HUDEP-2 (cell line): ENCODE results near the gene IL15RA.
"Not testable (repeated sequence)": the region's sequence is repeated elsewhere in the genome, so short reads cannot be mapped to it uniquely, and the experiment has no call there.

Source experiments
- DNase-seq, 76 experiments: peaks; one replicate each; lab custom pipeline; 2025; ENCODE audit not compliant: unreplicated experiment in 76 of 76; lab: John Stamatoyannopoulos, UW

IL15RA gene

GRCh38 chr10:5935628-5936027, 41.7 kb downstream of the IL15RA start:
- no peak for DNase-seq

DNA sequence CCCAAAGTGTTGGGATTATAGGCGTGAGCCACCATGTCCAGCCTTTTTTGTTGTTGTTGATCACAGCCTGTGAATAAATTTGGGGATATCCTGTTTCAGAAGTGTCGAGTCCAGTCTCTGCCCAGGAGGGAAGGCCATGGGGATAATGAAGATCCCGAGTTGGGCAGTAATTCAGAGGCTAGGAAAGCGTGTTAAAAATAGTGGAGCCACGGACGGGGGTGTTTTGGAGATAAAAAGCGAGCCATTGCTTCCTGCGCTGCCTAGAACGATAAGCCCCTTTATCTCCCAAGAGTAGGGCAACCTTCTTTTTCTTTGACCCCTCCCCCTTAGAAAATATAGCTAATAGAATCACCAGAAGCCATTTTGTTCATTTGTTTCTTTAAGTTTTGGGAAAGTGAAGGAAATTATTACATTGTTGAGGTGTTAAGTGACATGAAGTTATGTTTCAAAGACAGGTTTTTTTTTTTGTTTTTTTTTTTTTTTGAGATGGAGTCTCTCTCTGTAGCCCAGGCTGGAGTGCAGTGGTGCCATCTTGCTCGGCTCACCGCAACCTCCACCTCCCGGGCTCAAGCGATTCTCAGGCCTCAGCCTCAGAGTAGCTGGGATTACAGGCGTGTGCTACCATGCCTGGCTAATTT, 43.3 kb downstream of the IL15RA start:
- DNase-seq, result peak in 24 of 76 experiments; percentile 1 to 64 (median 20)

GRCh38 chr10:5932345-5932744, 45.0 kb downstream of the IL15RA start:
- no peak for DNase-seq

DNA sequence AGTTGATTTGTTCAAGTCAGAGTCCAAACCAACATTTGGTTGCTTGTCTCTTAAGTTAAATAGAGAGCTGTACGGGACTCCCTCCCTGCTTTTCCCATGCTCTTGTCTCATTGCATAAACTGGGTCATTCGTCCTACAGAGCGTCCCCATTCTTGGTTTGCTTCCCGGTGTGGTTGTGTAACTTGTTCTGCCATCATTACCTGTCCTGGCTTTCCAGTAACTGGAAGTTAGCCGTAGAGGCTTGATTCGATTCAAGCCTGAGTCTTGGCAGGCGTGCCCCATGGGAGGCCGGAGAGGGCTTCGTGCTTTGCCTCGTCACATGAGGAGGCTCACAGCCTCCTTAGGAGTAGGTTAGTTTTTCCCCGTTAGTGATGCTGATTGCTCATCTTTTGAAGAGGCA, 47.1 kb downstream of the IL15RA start:
- no peak for DNase-seq

GRCh38 chr10:5929442-5929841, 47.9 kb downstream of the IL15RA start:
- no peak for DNase-seq

DNA sequence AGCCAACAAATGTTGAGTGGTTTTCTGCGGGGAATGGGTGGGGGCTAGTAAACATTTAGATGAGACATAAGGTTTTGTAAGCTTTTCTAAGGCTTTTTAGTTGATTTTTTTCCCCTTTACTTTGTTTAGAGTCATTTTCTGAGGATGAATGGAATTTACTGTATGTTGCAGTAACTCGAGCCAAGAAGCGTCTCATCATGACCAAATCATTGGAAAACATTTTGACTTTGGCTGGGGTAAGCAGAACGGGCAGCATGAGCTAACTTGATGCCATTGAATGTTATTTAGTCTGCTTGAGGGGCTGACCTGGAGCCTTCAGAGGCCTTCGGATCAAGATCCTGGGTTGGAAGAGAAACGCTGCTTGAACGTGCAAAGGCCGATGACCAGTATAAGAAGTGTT, 50.0 kb downstream of the IL15RA start:
- DNase-seq, result no peak

- DNase-seq, result no peak
These were observed 52.5 kb downstream of the IL15RA start for GRCh38 chr10:5924889-5925288.

- no peak for DNase-seq
These were observed 55.6 kb downstream of the IL15RA start for GRCh38 chr10:5921746-5922145.

DNA sequence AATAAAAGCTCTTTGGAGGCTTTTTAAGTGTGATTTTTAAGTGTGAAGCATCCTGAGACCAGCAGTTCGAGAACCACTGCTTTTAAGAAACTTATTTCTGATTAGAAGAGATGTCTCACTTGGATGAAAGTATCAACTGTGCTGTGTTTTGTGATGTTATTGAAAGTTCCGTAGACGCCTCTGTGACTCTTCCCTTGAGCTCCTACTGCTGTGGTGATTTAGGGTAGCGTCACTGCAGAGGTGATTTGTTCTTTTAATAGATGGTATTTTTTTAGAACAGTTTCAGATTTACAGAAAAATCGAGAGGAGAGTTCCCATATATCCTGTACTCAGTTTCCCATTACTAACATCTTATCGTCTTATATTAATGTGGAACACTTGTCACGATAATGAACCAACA, 57.8 kb downstream of the IL15RA start:
- DNase-seq, result no peak

GRCh38 chr10:5918763-5919162, 58.6 kb downstream of the IL15RA start:
- DNase-seq, result no peak

DNA sequence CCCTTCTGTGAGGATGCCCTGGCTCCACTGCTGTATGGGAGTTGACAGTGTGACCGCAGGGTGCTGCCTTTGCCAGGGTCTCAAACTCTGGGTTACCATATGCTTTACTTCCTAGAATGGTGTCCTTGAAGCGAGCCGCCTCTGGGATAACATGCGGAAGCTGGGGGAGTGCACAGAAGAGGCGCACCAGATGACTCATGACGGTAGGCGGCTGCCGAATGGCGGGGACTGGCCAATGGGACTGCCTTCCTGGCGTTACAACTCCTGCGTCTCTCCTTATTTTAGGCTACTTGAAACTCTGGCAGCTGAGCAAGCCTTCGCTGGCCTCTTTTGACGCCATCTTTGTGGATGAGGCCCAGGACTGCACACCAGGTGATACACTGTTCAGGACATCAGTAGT, 60.0 kb downstream of the IL15RA start:
- no peak for DNase-seq

DNA sequence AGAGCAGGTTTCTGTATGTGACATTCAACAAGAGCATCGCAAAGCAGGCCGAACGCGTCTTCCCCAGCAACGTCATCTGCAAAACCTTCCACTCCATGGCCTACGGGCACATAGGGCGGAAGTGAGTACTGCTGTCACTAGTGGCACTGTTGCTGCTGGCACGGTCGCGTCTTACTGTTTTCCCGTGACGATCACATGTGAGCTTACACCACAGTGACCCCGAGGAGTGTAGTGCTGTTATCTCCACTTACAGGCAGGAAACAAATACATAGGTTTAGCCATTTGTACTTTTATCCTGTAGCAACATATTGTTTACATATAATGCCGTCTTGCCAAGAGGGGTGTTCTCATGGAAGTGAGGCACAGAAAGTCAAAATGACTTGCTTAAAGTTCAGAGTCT, 61.9 kb downstream of the IL15RA start:
- DNase-seq, result no peak

GRCh38 chr10:5913736-5914135, 63.6 kb downstream of the IL15RA start:
- DNase-seq, result no peak

DNA sequence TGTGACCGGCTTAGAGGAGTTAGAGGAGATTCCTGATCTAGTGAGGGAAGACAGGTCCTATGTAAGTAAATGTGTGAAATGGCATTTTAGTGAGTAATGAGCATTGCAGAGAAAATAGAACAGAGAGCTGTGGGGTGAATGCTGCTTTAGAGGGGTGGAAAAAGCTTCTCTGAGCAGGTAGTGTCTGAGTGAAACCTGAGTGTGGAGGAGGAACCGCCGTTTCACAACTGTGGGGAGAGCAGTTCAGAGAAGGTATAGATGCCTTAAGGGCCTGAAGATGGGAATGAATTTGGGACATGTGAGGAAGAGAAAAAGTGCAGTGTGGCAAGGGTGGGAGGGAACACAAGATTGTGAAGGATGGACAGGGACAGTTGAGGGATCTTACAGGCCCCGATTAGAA, 65.7 kb downstream of the IL15RA start:
- DNase-seq, result no peak

DNA sequence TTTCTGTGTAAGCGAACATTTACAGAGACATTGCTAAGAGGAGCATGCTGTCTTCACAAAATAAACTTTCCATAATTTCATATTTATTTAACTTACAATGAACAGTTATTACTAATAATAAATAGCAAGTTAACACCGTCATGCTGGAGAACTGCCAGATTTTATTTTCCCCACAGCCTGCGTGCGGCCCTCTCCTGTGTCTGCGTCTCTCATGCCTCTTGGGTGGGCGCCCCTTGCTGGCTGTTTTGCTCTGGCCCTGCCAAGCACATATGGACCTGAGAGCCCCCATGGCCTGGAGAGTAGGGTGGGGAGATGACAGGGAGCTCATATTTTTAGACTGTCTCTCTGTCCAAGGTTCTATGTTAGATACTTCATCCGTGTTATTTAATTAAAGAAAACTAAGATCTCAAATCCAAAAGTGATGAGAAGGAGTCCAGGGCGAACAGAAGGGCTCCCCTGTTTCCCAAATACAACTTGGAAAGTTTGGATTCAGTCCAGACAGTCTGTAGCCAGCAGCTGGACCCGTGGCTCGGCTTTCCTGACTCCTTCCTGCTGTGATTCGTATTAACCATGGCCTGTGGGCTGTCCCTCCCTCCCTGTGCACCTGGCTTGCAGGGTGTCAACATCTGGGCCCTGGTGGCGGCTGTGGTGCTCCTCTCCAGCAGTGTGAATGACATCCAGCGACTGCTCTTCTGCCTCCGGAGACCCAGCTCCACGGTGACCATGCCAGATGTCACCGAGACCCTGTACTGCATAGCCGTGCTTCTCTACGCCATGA, 66.8 kb downstream of the IL15RA start:
- no peak for DNase-seq

DNA sequence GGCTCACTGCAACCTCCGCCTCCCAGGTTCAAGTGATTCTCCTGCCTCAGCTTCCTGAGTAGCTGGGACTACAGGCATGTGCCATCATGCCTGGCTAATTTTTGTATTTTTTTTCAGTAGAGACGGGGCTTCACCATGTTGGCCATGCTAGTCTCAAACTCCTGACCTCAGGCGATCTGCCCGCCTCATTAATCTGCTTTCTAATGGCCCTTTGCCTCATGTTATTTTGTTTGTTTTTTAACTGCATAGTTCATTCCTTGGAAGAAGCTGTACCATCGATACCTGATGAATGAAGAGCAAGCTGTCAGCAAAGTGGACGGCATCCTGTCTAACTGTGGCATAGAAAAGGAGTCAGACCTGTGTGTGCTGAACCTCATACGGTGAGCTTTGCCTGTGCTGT, 68.7 kb downstream of the IL15RA start:
- DNase-seq, result not testable (repeated sequence)

GRCh38 chr10:5906651-5907050, 70.7 kb downstream of the IL15RA start:
- no peak for DNase-seq

DNA sequence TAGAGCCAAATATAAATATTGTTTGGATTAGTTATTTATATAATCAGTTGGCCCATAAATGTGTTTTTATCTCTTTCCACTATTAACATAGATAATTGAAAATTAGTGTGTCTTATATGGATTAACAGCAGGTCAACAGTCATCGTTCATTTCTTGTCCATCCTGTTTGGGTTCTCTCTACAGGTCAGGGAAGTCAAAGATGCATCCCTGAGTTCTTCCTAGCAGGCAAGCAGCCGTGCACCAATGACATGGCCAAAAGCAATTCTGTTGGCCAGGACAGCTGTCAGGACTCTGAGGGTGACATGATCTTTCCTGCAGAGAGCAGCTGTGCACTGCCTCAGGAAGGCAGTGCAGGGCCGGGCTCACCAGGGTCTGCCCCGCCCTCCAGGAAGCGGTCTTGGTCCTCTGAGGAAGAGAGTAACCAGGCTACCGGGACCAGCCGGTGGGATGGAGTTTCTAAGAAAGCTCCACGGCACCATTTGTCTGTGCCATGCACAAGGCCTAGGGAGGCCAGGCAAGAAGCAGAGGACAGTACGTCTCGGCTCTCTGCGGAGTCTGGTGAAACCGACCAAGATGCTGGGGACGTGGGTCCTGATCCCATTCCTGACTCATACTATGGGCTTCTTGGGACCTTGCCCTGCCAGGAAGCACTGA, 71.4 kb downstream of the IL15RA start:
- no peak for DNase-seq

DNA sequence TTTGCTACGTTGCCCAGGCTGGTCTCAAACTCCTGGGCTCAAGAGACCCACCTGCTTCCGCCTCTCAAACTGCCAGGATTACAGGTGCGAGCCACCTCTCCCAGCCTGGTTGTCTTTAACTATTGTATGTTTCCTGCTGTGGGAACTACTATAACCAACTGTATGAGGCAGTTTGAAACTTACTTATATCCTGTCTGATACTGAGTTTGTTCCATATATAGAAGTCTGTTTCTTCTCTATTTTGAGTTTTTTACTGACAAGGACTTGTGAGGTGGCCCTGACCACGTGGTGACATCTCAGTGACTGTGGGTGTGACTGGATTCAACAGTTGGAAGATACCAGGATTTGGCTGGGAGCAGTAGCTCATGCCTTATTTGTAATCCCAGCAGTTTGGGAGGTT, 73.1 kb downstream of the IL15RA start:
- no peak for DNase-seq

DNA sequence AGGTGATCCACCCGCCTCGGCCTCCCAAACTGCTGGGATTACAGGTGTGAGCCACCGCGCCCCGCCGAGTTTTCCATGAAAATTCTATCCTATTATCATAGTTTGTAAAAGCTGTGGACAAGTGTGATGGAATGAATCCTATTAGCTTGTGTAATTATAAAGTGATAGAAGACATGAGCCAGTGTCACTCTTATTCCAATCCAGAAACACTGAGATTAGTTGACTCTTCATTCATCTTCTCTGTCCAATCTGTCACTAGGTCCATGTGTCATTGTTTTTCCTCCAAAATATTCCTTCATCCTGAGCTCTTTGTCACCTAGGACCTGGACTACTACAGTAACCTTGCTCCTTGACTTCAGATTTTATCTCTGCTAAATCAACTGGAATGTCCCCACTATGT, 73.8 kb downstream of the IL15RA start:
- DNase-seq, result no peak

DNA sequence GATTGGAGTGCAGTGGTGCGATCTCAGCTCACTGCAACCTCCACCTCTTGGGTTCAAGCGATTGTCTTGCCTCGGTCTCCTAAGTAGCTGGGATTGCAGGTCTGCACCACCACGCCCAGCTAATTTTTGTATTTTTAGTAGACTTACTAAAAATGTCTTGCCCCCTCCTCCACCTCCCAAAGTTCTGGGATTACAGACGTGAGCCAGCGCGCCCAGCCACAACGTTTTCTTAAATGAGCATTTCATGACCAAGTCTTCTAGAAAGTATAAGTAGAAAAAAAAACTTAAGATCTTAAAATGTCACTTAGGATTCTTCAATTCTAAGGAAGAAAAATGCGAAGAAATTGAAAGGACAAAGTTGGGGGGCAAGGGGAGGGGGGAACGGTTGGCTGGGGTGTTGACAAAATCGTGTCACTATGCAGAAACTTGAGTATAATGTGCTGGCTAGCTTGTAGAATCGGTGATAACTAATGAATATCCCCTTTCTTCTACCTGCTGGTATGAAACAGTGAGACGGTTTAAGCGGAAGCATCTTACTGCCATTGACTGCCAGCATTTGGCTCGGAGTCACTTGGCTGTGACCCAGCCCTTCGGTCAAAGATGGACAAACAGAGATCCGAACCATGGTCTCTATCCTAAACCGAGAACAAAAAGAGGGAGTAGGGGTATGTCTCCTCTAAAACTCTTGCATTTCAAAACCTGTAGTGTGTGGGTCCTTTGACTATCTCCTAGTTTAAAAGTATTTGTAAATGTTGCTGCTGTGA, 74.7 kb downstream of the IL15RA start:
- no peak for DNase-seq
